ENCODE measurements around the gene UNC5C.

Gene UNC5C

DNA sequence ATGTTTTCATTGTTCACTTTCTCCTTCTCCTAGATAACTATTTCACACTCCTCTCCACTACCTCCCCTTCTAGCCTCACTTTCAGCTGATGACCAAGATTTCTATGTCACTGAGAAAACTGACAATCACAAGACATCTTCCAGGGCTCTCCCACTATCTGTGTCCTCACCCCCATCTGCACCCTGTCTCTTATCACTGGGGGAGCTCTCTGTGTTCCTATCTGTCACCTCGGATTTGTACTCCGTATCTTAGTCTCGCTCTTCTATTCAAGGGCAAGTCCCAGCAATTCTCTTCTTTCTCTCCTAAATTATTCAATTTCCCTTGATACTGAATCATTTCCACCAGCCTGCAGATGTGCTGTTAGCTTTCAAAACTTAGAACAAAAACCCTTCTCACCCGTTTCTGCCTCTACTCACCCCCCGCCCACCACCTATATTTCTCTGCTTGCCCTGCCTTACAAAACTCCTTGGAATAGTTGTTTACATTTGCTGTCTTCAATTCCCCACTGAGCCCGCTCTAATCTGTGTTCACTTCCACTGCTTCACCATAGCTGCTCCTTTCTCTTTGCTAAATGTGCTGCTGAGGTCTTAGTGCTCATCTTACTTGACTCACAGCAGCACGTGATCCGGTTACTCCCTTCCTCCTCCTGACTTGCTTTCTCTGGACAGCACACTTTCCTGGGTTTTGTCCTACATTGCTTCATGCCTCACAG is 293.2 kb downstream of the UNC5C start:
- in situ Hi-C loops (cut with HindIII; ENCODE audit: low sequenced_read_pairs): no loop called here
- no peak overlapping the region for H3K4me3 ChIP-seq (ENCODE audit: low read depth, low read length)
- no peak for DNase-seq (ENCODE audit: low read depth)
- TF ChIP-seq, protein P1, sequence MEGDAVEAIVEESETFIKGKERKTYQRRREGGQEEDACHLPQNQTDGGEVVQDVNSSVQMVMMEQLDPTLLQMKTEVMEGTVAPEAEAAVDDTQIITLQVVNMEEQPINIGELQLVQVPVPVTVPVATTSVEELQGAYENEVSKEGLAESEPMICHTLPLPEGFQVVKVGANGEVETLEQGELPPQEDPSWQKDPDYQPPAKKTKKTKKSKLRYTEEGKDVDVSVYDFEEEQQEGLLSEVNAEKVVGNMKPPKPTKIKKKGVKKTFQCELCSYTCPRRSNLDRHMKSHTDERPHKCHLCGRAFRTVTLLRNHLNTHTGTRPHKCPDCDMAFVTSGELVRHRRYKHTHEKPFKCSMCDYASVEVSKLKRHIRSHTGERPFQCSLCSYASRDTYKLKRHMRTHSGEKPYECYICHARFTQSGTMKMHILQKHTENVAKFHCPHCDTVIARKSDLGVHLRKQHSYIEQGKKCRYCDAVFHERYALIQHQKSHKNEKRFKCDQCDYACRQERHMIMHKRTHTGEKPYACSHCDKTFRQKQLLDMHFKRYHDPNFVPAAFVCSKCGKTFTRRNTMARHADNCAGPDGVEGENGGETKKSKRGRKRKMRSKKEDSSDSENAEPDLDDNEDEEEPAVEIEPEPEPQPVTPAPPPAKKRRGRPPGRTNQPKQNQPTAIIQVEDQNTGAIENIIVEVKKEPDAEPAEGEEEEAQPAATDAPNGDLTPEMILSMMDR (IDR thresholded peaks at IDR 0.05; ENCODE audit: low read depth, low read length, missing control alignments): no peak

DNA sequence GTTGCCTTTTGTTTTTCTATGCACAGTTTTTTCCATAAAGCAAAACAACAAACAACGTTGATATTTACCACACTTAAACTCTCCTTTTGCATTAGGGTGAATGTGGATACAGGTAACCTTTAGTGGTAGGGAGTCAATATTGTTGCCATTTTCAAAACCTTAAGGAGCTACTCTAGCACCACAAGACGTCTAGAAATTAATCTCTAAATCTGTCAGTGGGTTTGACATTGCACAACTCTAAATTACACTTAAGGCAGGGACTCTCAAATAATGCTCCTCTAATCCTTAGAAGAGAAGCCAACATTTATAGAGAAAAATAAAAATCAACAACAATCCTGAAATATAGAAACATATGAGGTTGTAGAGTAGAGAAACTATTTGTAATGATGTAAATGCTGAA is 297.2 kb downstream of the UNC5C start:
- TF ChIP-seq, protein P1 (IDR thresholded peaks at IDR 0.05; ENCODE audit: low read depth, low read length, missing control alignments): no peak
- in situ Hi-C loops (cut with HindIII; ENCODE audit: low sequenced_read_pairs): no loop called here
- H3K4me3 ChIP-seq (ENCODE audit: low read depth, low read length): no peak overlapping the region
- DNase-seq (ENCODE audit: low read depth): no peak

DNA sequence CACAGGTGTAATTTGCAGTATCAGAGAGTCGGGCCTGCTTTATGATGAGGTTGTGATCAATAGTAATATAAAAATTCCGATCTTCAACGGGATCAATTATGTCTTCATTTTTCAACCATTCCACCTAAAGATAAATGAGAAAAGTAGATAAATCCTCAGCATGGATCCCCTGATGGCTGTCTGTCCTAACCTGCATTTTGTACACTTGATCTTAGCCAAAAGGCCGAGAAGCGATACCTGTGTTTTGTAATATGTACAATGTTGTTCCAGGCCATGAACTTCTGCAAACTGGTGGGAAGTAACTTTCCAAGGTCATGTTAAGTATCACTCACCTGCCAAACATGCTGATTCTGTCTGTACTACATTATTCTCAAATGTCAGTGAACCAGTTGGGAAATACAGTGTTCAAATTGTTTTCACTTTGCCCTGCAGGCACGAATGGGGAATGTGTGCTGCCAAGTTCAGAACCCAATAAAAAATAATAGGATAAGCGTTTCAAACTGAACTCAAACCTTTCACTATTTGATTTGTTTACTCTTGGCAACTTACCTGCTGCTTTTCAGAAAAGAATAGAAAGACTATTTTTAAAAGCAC is 298.1 kb downstream of the UNC5C start:
- in situ Hi-C loops (cut with HindIII; ENCODE audit: low sequenced_read_pairs): no loop called here

DNA sequence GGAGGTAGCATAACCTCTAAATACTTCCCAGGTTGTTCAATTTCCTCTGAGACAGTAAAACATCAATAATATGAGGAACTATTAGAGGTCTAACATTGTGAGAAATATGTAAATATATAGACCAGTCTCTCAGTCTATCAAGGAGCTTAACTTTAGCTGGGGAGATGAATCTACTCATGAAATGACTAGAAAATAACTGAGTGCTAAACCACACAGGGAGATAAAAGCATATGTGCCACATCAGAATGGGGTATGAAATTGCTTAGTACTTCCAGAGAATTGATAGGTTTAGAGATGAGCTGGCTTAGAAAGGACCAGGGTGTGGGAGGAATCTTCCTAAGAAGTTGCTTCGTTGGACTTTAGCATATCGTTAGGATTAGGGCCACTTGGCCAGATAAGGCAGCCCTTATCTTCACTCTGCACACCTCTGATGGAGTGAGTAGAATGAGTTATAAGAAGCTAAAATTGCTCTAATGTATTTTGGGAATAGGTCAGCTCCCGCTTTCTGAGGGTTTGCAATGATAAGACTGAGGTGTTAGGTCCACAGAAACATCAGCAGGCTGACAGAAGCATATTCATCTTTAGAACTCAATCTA is 299.2 kb downstream of the UNC5C start:
- in situ Hi-C loops (cut with HindIII; ENCODE audit: low sequenced_read_pairs): no loop called here
- no peak for DNase-seq (ENCODE audit: low read depth)
- TF ChIP-seq, protein P1 (IDR thresholded peaks at IDR 0.05; ENCODE audit: low read depth, low read length, missing control alignments): no peak
- H3K4me3 ChIP-seq (ENCODE audit: low read depth, low read length): no peak overlapping the region

More for the DNA sequence above, 298.1 kb downstream of the UNC5C start:
- no peak overlapping the region for H3K4me3 ChIP-seq (ENCODE audit: low read depth, low read length)
- TF ChIP-seq, protein P1 (IDR thresholded peaks at IDR 0.05; ENCODE audit: low read depth, low read length, missing control alignments): no peak
- no peak for DNase-seq (ENCODE audit: low read depth)

DNA sequence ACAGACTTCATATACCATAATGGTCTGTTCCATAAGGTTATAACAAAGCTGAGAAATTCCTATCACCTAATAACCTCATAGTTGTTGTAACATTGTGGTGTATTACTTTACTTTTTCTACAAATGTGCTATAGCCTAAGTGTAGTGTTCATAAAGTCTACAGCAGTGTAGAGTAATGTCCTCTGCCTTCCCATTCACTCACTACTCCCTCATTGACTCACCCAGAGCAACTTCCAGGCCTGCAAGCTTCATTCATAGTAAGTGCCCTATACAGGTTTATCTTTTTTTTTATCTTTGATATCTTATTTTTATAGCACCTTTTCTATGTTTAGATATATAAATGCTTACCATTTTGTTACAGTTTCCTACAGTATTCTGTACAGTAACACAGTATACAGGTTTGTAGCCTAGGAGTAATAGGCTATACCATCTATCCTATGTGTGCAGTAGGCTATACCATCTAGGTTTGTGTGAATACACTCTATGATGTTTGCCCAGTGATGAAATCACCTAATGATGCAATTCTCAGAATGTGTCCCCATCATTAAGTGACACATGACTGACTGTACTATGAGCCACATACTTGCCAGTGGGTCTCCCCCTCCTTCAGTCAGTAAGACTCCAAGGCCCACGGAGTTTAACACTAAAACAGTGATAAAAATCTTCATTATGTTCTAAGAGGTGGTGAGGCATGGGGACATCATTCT is 299.9 kb downstream of the UNC5C start:
- DNase-seq (ENCODE audit: low read depth): no peak
- in situ Hi-C loops (cut with HindIII; ENCODE audit: low sequenced_read_pairs): no loop called here
- TF ChIP-seq, protein P1 (IDR thresholded peaks at IDR 0.05; ENCODE audit: low read depth, low read length, missing control alignments): no peak

DNA sequence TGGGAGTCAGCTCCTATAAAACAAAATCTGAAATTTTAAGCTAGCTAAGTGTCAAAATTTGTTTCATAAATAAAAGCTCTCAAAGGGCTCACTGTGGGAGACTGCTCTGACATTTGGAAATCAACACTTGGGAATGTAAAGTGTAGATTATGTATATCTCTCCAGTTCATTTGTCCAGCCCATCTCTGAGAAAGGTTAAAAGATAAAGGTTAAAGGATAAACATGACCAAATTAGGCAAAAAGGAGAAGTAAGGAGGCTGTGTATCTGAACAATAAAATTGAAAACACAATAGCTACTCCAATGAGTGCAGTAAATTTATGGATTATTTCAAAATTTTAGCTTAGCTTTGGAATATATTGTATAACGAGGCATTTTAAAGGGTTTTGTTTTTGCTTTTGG is 304.9 kb downstream of the UNC5C start:
- H3K4me3 ChIP-seq (ENCODE audit: low read depth, low read length): no peak overlapping the region
- in situ Hi-C loops (cut with HindIII; ENCODE audit: low sequenced_read_pairs): no loop called here
- TF ChIP-seq, protein P1 (IDR thresholded peaks at IDR 0.05; ENCODE audit: low read depth, low read length, missing control alignments): no peak
- DNase-seq (ENCODE audit: low read depth): no peak

More for the DNA sequence above, 299.9 kb downstream of the UNC5C start:
- no peak overlapping the region for H3K4me3 ChIP-seq (ENCODE audit: low read depth, low read length)
